ENCODE measurements around the gene CLDN11.

Gene CLDN11

DNA sequence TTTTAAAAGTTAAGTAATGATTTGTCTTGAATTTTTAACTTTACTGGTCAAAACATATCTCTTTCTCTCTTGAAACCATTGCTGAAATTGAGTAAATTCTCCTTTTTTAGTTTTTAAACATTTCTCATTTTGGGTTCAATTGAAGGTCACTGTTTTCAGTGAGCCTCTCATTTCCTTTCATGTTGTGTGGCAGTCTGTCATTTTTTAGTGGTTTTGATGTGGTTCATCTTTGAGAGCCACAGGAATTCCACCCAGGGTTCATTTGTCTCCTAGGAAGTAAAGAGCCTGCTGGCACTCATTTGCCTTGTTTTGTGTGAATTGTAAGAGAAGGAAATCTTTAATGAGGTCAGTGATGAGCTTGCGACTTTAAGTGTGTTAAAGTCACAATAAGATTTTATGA lies 10.4 kb downstream of the CLDN11 start (continued):
- TF ChIP-seq AEBP2 (tag by site-specific recombination; IDR thresholded peaks at IDR 0.05; ENCODE audit: borderline replicate concordance) (no peak), ZNF274 (IDR thresholded peaks at IDR 0.05; ENCODE audit: low read length) (no peak), ZNF274 (tag by site-specific recombination; IDR thresholded peaks at IDR 0.05; ENCODE audit: borderline replicate concordance) (no peak), ZNF266 (tag by site-specific recombination; IDR thresholded peaks at IDR 0.05; ENCODE audit: low read depth) (no peak)

DNA sequence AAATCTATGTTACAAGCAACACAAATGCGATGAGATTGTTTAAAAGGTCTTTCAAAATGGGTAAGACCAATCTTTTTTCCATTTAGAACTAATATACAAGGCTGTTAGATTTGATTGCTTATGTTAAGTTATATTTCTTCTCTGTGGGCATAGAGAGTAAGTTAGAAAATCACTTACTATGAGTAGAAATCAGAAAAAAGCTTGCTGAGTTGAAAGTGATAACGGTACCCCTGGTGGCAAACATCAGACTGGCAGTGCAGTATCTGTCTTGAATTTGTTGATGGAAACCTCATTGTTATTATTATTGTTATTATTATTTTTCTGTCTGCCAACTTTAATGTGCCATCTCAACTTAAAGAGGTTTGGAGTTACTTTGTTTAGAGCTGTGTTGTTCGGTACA lies 12.4 kb downstream of the CLDN11 start:
- Histone ChIP-seq H3K4me1 (ENCODE audit: control insufficient read depth, insufficient read depth, low read length) (no peaks in the 10 kb centered on the region), H3K36me3 (ENCODE audit: control insufficient read depth in 2 of 2, insufficient read depth in 1 of 2, low read length in 2 of 2) (no peaks in the 10 kb centered on the region), H3K4me3 (ENCODE audit: low read depth, low read length) (no peak overlapping the region), H3K9me3 (ENCODE audit: control insufficient read depth, insufficient read depth, low read depth, low read length) (no peaks in the 10 kb centered on the region), H3K27ac (ENCODE audit: extremely low read depth, low read depth, low read length) (no peak overlapping the region)
- ChIA-PET CTCF (interaction anchor here (0.7 to 3.6 kb wide), 2 partner anchors 17 to 1339 kb away, joined by 3 to 20 read pairs; no protein-coding TSS in a partner anchor), POLR2A (no interaction called here)
- TF ChIP-seq ZNF398 (tag by site-specific recombination; IDR thresholded peaks at IDR 0.05): no peak
- TF ChIP-seq, protein P1, sequence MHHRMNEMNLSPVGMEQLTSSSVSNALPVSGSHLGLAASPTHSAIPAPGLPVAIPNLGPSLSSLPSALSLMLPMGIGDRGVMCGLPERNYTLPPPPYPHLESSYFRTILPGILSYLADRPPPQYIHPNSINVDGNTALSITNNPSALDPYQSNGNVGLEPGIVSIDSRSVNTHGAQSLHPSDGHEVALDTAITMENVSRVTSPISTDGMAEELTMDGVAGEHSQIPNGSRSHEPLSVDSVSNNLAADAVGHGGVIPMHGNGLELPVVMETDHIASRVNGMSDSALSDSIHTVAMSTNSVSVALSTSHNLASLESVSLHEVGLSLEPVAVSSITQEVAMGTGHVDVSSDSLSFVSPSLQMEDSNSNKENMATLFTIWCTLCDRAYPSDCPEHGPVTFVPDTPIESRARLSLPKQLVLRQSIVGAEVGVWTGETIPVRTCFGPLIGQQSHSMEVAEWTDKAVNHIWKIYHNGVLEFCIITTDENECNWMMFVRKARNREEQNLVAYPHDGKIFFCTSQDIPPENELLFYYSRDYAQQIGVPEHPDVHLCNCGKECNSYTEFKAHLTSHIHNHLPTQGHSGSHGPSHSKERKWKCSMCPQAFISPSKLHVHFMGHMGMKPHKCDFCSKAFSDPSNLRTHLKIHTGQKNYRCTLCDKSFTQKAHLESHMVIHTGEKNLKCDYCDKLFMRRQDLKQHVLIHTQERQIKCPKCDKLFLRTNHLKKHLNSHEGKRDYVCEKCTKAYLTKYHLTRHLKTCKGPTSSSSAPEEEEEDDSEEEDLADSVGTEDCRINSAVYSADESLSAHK (tag by site-specific recombination; IDR thresholded peaks at IDR 0.05): no peak
- TF ChIP-seq HOXD13 (CRISPR knock-in tag; IDR thresholded peaks at IDR 0.05; ENCODE audit: borderline replicate concordance): no peak
- TF ChIP-seq, protein P2, sequence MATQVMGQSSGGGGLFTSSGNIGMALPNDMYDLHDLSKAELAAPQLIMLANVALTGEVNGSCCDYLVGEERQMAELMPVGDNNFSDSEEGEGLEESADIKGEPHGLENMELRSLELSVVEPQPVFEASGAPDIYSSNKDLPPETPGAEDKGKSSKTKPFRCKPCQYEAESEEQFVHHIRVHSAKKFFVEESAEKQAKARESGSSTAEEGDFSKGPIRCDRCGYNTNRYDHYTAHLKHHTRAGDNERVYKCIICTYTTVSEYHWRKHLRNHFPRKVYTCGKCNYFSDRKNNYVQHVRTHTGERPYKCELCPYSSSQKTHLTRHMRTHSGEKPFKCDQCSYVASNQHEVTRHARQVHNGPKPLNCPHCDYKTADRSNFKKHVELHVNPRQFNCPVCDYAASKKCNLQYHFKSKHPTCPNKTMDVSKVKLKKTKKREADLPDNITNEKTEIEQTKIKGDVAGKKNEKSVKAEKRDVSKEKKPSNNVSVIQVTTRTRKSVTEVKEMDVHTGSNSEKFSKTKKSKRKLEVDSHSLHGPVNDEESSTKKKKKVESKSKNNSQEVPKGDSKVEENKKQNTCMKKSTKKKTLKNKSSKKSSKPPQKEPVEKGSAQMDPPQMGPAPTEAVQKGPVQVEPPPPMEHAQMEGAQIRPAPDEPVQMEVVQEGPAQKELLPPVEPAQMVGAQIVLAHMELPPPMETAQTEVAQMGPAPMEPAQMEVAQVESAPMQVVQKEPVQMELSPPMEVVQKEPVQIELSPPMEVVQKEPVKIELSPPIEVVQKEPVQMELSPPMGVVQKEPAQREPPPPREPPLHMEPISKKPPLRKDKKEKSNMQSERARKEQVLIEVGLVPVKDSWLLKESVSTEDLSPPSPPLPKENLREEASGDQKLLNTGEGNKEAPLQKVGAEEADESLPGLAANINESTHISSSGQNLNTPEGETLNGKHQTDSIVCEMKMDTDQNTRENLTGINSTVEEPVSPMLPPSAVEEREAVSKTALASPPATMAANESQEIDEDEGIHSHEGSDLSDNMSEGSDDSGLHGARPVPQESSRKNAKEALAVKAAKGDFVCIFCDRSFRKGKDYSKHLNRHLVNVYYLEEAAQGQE (tag by site-specific recombination; IDR thresholded peaks at IDR 0.05): no peak
- no peak for TF ChIP-seq MZF1 (tag by site-specific recombination; IDR thresholded peaks at IDR 0.05; ENCODE audit: borderline replicate concordance)
- TF ChIP-seq FEZF1 (tag by site-specific recombination; IDR thresholded peaks at IDR 0.05): no peak
- no peak for TF ChIP-seq ZNF544 (tag by site-specific recombination; IDR thresholded peaks at IDR 0.05)
- TF ChIP-seq KLF9 (tag by site-specific recombination; IDR thresholded peaks at IDR 0.05; ENCODE audit: low read depth): no peak
- TF ChIP-seq, protein P3, sequence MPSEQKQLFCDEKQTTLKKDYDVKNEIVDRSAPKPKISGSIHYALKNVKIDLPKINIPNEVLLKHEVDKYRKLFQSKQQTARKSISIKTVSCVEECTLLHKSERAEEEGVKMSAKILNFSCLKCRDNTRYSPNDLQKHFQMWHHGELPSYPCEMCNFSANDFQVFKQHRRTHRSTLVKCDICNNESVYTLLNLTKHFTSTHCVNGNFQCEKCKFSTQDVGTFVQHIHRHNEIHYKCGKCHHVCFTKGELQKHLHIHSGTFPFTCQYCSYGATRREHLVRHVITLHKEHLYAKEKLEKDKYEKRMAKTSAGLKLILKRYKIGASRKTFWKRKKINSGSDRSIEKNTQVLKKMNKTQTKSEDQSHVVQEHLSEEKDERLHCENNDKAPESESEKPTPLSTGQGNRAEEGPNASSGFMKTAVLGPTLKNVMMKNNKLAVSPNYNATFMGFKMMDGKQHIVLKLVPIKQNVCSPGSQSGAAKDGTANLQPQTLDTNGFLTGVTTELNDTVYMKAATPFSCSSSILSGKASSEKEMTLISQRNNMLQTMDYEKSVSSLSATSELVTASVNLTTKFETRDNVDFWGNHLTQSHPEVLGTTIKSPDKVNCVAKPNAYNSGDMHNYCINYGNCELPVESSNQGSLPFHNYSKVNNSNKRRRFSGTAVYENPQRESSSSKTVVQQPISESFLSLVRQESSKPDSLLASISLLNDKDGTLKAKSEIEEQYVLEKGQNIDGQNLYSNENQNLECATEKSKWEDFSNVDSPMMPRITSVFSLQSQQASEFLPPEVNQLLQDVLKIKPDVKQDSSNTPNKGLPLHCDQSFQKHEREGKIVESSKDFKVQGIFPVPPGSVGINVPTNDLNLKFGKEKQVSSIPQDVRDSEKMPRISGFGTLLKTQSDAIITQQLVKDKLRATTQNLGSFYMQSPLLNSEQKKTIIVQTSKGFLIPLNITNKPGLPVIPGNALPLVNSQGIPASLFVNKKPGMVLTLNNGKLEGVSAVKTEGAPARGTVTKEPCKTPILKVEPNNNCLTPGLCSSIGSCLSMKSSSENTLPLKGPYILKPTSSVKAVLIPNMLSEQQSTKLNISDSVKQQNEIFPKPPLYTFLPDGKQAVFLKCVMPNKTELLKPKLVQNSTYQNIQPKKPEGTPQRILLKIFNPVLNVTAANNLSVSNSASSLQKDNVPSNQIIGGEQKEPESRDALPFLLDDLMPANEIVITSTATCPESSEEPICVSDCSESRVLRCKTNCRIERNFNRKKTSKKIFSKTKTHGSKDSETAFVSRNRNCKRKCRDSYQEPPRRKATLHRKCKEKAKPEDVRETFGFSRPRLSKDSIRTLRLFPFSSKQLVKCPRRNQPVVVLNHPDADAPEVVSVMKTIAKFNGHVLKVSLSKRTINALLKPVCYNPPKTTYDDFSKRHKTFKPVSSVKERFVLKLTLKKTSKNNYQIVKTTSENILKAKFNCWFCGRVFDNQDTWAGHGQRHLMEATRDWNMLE (tag by site-specific recombination; conservative IDR thresholded peaks at IDR 0.05; ENCODE audit: low read depth): no peak
- TF ChIP-seq, protein P4, sequence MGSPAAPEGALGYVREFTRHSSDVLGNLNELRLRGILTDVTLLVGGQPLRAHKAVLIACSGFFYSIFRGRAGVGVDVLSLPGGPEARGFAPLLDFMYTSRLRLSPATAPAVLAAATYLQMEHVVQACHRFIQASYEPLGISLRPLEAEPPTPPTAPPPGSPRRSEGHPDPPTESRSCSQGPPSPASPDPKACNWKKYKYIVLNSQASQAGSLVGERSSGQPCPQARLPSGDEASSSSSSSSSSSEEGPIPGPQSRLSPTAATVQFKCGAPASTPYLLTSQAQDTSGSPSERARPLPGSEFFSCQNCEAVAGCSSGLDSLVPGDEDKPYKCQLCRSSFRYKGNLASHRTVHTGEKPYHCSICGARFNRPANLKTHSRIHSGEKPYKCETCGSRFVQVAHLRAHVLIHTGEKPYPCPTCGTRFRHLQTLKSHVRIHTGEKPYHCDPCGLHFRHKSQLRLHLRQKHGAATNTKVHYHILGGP (tag by site-specific recombination; IDR thresholded peaks at IDR 0.05): no peak
- no peak for TF ChIP-seq IKZF3 (tag by site-specific recombination; IDR thresholded peaks at IDR 0.05)
- no peak for TF ChIP-seq KLF7 (tag by site-specific recombination; IDR thresholded peaks at IDR 0.05; ENCODE audit: borderline replicate concordance)
- TF ChIP-seq YY1 (tag by site-specific recombination; IDR thresholded peaks at IDR 0.05): no peak
- TF ChIP-seq, protein P5, sequence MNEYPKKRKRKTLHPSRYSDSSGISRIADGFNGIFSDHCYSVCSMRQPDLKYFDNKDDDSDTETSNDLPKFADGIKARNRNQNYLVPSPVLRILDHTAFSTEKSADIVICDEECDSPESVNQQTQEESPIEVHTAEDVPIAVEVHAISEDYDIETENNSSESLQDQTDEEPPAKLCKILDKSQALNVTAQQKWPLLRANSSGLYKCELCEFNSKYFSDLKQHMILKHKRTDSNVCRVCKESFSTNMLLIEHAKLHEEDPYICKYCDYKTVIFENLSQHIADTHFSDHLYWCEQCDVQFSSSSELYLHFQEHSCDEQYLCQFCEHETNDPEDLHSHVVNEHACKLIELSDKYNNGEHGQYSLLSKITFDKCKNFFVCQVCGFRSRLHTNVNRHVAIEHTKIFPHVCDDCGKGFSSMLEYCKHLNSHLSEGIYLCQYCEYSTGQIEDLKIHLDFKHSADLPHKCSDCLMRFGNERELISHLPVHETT (tag by site-specific recombination; IDR thresholded peaks at IDR 0.05): no peak

All from HEK293 (cell line).